ENCODE measurements around the gene ERC2.

GRCh38 chr3:55725681-55726500 is 742.4 kb downstream of the ERC2 start:
- TF ChIP-seq CTCF (IDR thresholded peaks at IDR 0.05; ENCODE audit: low read depth, low read length) (no peak), MAX (IDR thresholded peaks at IDR 0.05; ENCODE audit: low read depth, low read length) (no peak)

Measured in NB4 (cell line).